ENCODE results near the gene WDR17.

WDR17 gene

GRCh38 chr4:176066757-176067156, 1.1 kb downstream of the WDR17 start:
- Histone ChIP-seq H3K27me3 (ENCODE audit: insufficient read depth, poor library complexity, severe bottlenecking) (no peaks in the 10 kb centered on the region), H3K4me3 (ENCODE audit: severe bottlenecking) (no peak overlapping the region), H3K4me1 (ENCODE audit: insufficient read depth, poor library complexity, severe bottlenecking) (peaks cover 5% of the 10 kb centered on the region), H3K36me3 (ENCODE audit: low read depth) (no peaks in the 10 kb centered on the region), H3K9me3 (ENCODE audit: severe bottlenecking) (no peaks in the 10 kb centered on the region), H3K27ac (ENCODE audit: poor library complexity, severe bottlenecking) (no peak overlapping the region)
- ATAC-seq (ENCODE audit: low read depth) (no peak), DNase-seq (ENCODE audit: low spot score) (no peak)
- TF ChIP-seq, protein P1, sequence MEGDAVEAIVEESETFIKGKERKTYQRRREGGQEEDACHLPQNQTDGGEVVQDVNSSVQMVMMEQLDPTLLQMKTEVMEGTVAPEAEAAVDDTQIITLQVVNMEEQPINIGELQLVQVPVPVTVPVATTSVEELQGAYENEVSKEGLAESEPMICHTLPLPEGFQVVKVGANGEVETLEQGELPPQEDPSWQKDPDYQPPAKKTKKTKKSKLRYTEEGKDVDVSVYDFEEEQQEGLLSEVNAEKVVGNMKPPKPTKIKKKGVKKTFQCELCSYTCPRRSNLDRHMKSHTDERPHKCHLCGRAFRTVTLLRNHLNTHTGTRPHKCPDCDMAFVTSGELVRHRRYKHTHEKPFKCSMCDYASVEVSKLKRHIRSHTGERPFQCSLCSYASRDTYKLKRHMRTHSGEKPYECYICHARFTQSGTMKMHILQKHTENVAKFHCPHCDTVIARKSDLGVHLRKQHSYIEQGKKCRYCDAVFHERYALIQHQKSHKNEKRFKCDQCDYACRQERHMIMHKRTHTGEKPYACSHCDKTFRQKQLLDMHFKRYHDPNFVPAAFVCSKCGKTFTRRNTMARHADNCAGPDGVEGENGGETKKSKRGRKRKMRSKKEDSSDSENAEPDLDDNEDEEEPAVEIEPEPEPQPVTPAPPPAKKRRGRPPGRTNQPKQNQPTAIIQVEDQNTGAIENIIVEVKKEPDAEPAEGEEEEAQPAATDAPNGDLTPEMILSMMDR (IDR thresholded peaks at IDR 0.05; ENCODE audit: poor library complexity, severe bottlenecking), result no peak

GRCh38 chr4:176077561-176077960, 11.9 kb downstream of the WDR17 start:
- Histone ChIP-seq H3K36me3 (ENCODE audit: low read depth) (no peaks in the 10 kb centered on the region), H3K4me3 (ENCODE audit: severe bottlenecking) (no peak overlapping the region), H3K27me3 (ENCODE audit: insufficient read depth, poor library complexity, severe bottlenecking) (no peaks in the 10 kb centered on the region), H3K27ac (ENCODE audit: poor library complexity, severe bottlenecking) (no peak overlapping the region), H3K4me1 (ENCODE audit: insufficient read depth, poor library complexity, severe bottlenecking) (no peaks in the 10 kb centered on the region), H3K9me3 (ENCODE audit: severe bottlenecking) (no peaks in the 10 kb centered on the region)
- TF ChIP-seq, protein P1 (IDR thresholded peaks at IDR 0.05; ENCODE audit: poor library complexity, severe bottlenecking), result no peak
- ATAC-seq (ENCODE audit: low read depth) (0 out of 3 replicates have a peak, but pooled peaks have one; percentile 27), DNase-seq (ENCODE audit: low spot score) (no peak)

- Histone ChIP-seq H3K4me3 (ENCODE audit: severe bottlenecking) (no peak overlapping the region), H3K27ac (ENCODE audit: poor library complexity, severe bottlenecking) (no peak overlapping the region), H3K36me3 (ENCODE audit: low read depth) (no peaks in the 10 kb centered on the region), H3K4me1 (ENCODE audit: insufficient read depth, poor library complexity, severe bottlenecking) (no peaks in the 10 kb centered on the region), H3K27me3 (ENCODE audit: insufficient read depth, poor library complexity, severe bottlenecking) (no peaks in the 10 kb centered on the region), H3K9me3 (ENCODE audit: severe bottlenecking) (no peaks in the 10 kb centered on the region)
- DNase-seq (ENCODE audit: low spot score) (no peak), ATAC-seq (ENCODE audit: low read depth) (no peak)
- TF ChIP-seq, protein P1 (IDR thresholded peaks at IDR 0.05; ENCODE audit: poor library complexity, severe bottlenecking), result no peak
These were observed 19.1 kb downstream of the WDR17 start for GRCh38 chr4:176084769-176085168.

DNA sequence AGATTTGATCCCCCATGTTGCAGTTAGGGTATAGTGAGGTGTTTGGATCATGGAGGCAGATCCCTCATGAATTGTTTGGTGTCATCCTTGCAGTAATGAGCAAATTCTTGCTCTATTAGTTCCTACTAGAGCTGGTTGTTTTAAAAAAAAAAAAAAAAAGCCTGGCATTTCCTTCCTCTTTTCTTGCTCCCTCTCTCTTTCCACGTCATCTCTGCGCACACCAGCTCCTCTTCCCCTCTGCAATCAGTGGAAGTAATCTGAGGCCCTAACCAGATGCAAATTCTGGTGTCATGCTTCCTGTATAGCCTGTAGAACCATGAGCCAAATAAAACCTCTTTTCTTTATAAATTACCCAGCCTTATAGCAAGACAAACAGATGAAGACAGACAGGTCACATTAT, 24.5 kb downstream of the WDR17 start:
- TF ChIP-seq, protein P1 (IDR thresholded peaks at IDR 0.05; ENCODE audit: poor library complexity, severe bottlenecking), result no peak
- Histone ChIP-seq H3K27ac (ENCODE audit: poor library complexity, severe bottlenecking) (no peak overlapping the region), H3K27me3 (ENCODE audit: insufficient read depth, poor library complexity, severe bottlenecking) (no peaks in the 10 kb centered on the region), H3K36me3 (ENCODE audit: low read depth) (no peaks in the 10 kb centered on the region), H3K9me3 (ENCODE audit: severe bottlenecking) (no peaks in the 10 kb centered on the region), H3K4me3 (ENCODE audit: severe bottlenecking) (no peak overlapping the region), H3K4me1 (ENCODE audit: insufficient read depth, poor library complexity, severe bottlenecking) (no peaks in the 10 kb centered on the region)
- DNase-seq (ENCODE audit: low spot score), result no peak
- no peak for ATAC-seq (ENCODE audit: low read depth)

GRCh38 chr4:176099314-176099713, 33.7 kb downstream of the WDR17 start:
- no peak for DNase-seq (ENCODE audit: low spot score)
- Histone ChIP-seq H3K36me3 (ENCODE audit: low read depth) (no peaks in the 10 kb centered on the region), H3K27ac (ENCODE audit: poor library complexity, severe bottlenecking) (no peak overlapping the region), H3K4me1 (ENCODE audit: insufficient read depth, poor library complexity, severe bottlenecking) (no peaks in the 10 kb centered on the region), H3K9me3 (ENCODE audit: severe bottlenecking) (no peaks in the 10 kb centered on the region), H3K4me3 (ENCODE audit: severe bottlenecking) (no peak overlapping the region), H3K27me3 (ENCODE audit: insufficient read depth, poor library complexity, severe bottlenecking) (no peaks in the 10 kb centered on the region)
- ATAC-seq (ENCODE audit: low read depth), result no peak
- TF ChIP-seq, protein P1 (IDR thresholded peaks at IDR 0.05; ENCODE audit: poor library complexity, severe bottlenecking), result no peak
